Forelimb muscle (tissue), 1 donor: Measurements from ENCODE around the gene KIF1B. TPM values are rescaled to one million over a fixed set of nuclear protein-coding genes. Genes with fewer than 3 reads are reported as not detected.
"Not testable (repeated sequence)": the region's sequence is repeated elsewhere in the genome, so short reads cannot be mapped to it uniquely, and the experiment has no call there.

Source experiments
- DNase-seq: peaks from one replicate; pipeline ENCODE4 v3.0.0-alpha.2; 2013; ENCODE audit warnings: low read depth
- polyA plus RNA-seq: library from polyadenylated mRNA; unstranded; fragments of 120-200 nt; gene quantifications from one replicate; pipeline ENCODE4 v1.2.1, GENCODE V29; 2013; ENCODE audit not compliant: insufficient read length

The KIF1B gene
- polyA plus RNA-seq, 1 donor, result 188 TPM

GRCh38 chr1:10383630-10384029 lies 173.3 kb downstream of the KIF1B start:
- DNase-seq, result no peak

GRCh38 chr1:10384219-10384618 lies 173.8 kb downstream of the KIF1B start:
- no peak for DNase-seq

- DNase-seq, result no peak
Observed at GRCh38 chr1:10386761-10387676, 176.6 kb downstream of the KIF1B start.

- peak; percentile 86 for DNase-seq
Observed at GRCh38 chr1:10387677-10388386, 177.5 kb downstream of the KIF1B start.

DNA sequence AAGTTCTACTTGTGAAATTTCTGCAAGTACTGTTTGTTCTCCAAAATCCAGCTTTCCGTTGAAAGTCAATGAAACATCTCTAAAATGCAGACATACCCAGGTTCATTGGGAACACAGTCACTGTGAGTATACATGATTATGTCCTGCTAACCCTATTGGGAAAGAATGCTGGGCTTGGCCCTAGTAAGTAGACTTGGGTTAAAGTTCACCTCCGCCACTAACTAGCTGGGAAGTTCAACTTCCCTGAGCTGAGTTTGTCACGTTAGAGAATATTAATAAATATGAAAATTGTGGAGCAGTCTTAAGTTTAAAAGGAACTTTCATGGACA lies 178.0 kb downstream of the KIF1B start:
- no peak for DNase-seq

- no peak for DNase-seq
Observed at GRCh38 chr1:10389271-10389973, 179.1 kb downstream of the KIF1B start.

DNA sequence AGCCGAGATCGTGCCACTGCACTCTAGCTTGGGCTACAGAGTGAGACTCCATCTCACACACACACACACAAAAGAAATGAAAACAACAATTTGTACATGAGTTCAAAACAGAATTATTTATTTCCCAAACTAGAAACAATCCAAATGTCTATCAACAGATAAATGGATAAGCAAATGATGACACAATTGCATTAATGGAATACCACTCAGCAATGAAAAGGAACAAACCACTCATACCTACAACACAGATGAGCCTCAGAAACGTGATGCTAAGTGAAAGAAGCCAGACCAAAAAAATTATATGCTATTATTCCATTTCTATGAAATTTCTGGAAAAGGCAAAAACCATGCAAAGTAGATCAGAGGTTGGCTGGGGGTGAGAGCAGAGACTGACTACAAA lies 186.5 kb downstream of the KIF1B start:
- no peak for DNase-seq

- no peak for DNase-seq
Observed at GRCh38 chr1:10398278-10398733, 187.9 kb downstream of the KIF1B start.

GRCh38 chr1:10398734-10399443 lies 188.5 kb downstream of the KIF1B start, which contains the start of gene PGD:
TSS of gene PGD (plus strand) at chr1:10399064. CDS start at chr1:10399118, 54 bp downstream.
- peak; percentile 90 for DNase-seq

- DNase-seq, result no peak
Observed at GRCh38 chr1:10399444-10399941, 189.1 kb downstream of the KIF1B start.

DNA sequence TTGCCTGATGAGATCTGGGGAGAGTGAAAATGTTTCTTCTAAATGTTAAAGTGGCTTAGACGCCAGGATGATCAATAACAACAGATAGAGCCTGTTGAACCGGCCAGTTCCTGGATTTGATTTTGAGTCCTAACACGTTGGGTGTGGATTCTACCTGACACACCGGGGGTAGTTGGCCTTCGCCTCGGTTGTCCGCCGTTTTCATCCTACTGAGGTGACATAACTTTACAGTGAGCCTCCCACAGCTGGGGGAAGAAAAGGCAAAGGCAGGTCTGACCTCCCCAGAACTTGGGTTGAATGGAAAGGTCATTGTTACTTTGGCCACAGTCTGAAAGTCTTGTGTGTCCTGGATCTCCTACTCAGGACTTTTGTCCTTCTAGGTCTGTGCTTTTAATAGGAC lies 189.6 kb downstream of the KIF1B start:
- DNase-seq, result no peak

GRCh38 chr1:10401281-10401680 lies 190.9 kb downstream of the KIF1B start:
- no peak for DNase-seq

DNA sequence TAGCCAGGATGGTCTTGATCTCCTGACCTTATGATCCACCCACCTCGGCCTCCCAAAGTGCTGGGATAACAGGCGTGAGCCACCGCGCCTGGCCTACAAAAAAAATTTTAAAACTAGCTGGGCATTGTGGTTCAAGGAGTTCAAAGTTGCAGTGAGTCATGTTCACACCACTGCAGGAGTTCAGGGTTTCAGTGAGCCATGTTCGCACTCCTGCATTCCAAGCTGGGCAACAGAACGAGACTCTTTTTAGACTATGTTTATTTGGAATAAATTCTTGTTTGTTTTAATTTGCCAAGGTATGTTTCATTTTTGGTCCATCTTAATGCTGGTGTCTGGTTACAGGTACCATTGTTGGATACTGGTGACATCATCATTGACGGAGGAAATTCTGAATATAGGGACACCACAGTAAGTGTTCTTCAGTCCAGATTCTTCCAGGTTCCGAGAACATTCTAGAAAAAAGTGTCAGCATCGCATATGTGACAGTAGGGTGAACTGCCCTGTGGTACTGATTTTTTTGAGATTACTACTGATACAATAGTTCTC lies 192.4 kb downstream of the KIF1B start:
- no peak for DNase-seq

- no peak for DNase-seq
Observed at GRCh38 chr1:10407201-10407600, 196.8 kb downstream of the KIF1B start.

DNA sequence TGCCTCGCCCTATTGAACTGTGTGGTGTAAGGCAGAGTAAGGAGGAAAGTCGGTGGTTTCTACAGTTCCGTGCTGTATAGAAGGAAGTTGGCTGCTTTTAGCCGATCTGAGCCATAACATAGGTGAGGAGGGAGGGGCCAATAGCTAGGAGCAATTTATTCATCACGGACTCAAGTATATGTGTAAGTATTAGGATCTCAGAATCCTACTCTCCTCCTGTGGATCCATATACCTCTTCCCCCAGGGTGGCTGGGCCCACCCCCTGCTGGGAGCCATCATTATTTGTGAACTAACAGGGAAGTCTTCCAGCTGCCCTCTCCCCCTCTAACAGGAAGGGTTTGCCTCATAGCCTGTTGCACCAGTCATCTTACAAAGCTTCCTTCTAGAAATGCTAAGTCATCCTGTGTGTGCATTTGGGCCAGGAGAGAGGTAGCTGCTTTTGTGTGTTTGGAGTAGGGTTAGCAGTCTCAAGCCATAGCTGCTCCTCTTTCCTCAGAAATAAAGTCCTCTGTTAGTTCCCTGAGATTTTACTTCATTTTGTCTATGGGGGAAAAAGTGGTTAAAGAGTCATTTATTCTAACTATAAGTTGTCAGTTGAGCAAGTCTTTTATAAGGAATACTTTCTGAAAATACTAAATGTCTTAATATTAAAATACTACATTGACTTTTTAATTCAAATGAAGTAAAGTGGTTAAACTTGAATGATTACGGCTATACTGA lies 205.0 kb downstream of the KIF1B start:
- DNase-seq, result no peak

- DNase-seq, result not testable (repeated sequence)
Observed at GRCh38 chr1:10415967-10416366, 205.6 kb downstream of the KIF1B start.

DNA sequence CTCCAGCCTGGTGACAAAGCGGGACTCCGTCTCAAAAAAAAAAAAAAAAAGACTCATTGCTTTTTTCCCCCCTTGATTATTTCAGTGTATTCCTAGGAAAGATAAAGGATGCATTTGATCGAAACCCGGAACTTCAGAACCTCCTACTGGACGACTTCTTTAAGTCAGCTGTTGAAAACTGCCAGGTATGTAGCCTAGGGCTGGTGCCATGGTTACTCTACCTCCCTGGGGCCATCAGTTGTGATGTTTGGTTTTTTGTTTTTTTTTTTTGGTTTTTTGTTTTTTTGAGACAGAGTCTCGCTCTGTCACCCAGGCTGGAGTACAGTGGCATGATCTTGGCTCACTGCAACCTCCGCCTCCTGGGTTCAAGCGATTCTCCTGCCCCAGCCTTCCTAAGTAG lies 208.4 kb downstream of the KIF1B start:
- DNase-seq, result not testable (repeated sequence)

DNA sequence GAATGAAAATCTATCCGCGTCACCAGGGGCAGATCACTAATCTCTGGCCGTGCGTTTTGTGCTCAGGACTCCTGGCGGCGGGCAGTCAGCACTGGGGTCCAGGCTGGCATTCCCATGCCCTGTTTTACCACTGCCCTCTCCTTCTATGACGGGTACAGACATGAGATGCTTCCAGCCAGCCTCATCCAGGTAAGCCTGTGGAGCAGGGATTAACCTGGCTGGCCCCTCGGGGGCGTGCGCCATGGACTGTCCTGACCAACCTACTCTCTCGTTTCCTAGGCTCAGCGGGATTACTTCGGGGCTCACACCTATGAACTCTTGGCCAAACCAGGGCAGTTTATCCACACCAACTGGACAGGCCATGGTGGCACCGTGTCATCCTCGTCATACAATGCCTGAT lies 209.0 kb downstream of the KIF1B start:
- no peak for DNase-seq

DNA sequence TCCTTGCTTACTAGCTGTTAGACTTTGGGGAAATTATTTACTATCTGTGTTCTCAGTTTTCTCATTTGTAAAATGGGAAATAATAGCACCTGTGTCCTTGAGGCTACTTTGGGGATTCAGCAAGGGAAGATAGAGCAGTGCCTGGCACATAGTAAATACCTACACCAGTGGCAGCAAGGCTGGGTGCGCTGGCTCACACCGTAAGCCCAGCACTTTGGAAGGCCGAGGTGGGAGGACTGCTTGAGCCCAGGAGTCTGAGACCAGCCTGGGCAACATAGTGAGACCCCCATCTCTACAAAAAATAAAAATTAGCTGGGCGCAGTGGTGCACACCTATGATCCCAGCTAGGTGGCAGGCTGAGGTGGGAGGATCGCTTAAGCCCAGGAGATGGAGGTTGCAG lies 211.3 kb downstream of the KIF1B start:
- DNase-seq, result no peak

DNA sequence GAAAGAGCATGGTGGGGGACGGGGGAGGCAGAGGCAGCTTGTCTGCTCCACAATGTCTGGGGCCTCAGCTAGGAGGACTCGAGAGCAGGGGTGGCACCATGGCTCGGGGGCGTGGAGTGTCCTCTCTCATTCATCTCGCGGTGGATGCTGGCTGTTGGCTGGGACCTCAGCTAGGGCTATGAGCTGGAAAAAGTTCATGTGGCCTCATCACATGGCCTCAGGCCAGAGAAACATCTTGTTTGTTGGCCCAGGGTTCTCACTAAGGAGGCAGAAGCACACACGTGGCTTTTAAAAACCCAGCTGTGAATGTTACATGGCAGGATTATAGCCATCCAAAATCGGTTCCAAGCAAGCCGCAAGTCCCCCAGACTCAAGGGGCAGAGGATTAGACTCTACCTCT lies 213.7 kb downstream of the KIF1B start:
- no peak for DNase-seq
